GM23338 (cell line): ENCODE data around the gene ROBO1. TPM values are rescaled to one million over a fixed set of nuclear protein-coding genes. Genes with fewer than 3 reads are reported as not detected.

Experiments used
- ATAC-seq: fragments of 200-7000 bp; cut with Tn5 transposase; 3 replicates; pipeline ENCODE4 v1.9.1; 2020
- DNase-seq: peaks from one replicate; pipeline ENCODE4 v3.0.0-alpha.2; 2015; ENCODE audit warnings: low spot score
- H2AFZ ChIP-seq: fragments of 200-600 bp; sonication (generic); 2 replicates; pipeline ENCODE4 v1.8.0; 2016; ENCODE audit warnings: antibody characterized with exemption, mild to moderate bottlenecking, moderate library complexity
- H3F3A ChIP-seq: fragments of 200-600 bp; sonication (generic); replicated peaks from 2 replicates; pipeline ENCODE4 v1.8.0; 2017; ENCODE audit warnings: antibody characterized with exemption, mixed run types, low read depth
- H3K27ac ChIP-seq: fragments of 200-600 bp; sonication (generic); 2 replicates; pipeline ENCODE4 v1.6.1; 2016; ENCODE audit warnings: low read depth
- H3K27me3 ChIP-seq: fragments of 200-600 bp; sonication (generic); 2 replicates; pipeline ENCODE4 v1.8.0; 2016; ENCODE audit warnings: mild to moderate bottlenecking, mixed run types, moderate library complexity; ENCODE audit not compliant: insufficient read depth
- H3K36me3 ChIP-seq: fragments of 200-600 bp; sonication (generic); 2 replicates; pipeline ENCODE4 v1.8.0; 2016; ENCODE audit warnings: mild to moderate bottlenecking; ENCODE audit not compliant: insufficient read depth
- H3K4me1 ChIP-seq: fragments of 200-600 bp; sonication (generic); 2 replicates; pipeline ENCODE4 v1.8.0; 2016; ENCODE audit warnings: mild to moderate bottlenecking, moderate library complexity; ENCODE audit not compliant: insufficient read depth
- H3K4me2 ChIP-seq: fragments of 200-600 bp; sonication (generic); 2 replicates; pipeline ENCODE4 v1.7.1; 2017; ENCODE audit warnings: mixed run types
- H3K4me3 ChIP-seq: fragments of 200-600 bp; sonication (generic); 2 replicates; pipeline ENCODE4 v1.6.1; 2016; ENCODE audit warnings: mixed run types
- H3K79me2 ChIP-seq: fragments of 200-600 bp; sonication (generic); replicated peaks from 2 replicates; pipeline ENCODE4 v1.8.0; 2017; ENCODE audit warnings: mild to moderate bottlenecking; ENCODE audit not compliant: insufficient read depth
- H3K9me2 ChIP-seq: fragments of 200-600 bp; sonication (generic); 2 replicates; pipeline ENCODE4 v1.8.0; 2017; ENCODE audit not compliant: insufficient read depth
- H4K20me1 ChIP-seq: fragments of 200-600 bp; sonication (generic); replicated peaks from 2 replicates; pipeline ENCODE4 v1.8.0; 2017; ENCODE audit warnings: mild to moderate bottlenecking; ENCODE audit not compliant: insufficient read depth
- H3K27ac Mint-ChIP-seq: 2 replicates; pipeline ENCODE4 v1.8.0; 2020; ENCODE audit warnings: inconsistent platforms, mild to moderate bottlenecking, moderate library complexity, mixed read lengths
- H3K27me3 Mint-ChIP-seq: 3 replicates; pipeline ENCODE4 v1.8.0; 2022; ENCODE audit warnings: low read depth, mild to moderate bottlenecking, moderate library complexity, mixed read lengths, inconsistent platforms; ENCODE audit not compliant: insufficient read depth, poor library complexity
- H3K36me3 Mint-ChIP-seq: 3 replicates; pipeline ENCODE4 v1.8.0; 2021; ENCODE audit warnings: low read depth, mild to moderate bottlenecking, inconsistent platforms, moderate library complexity, mixed read lengths
- H3K4me1 Mint-ChIP-seq: 3 replicates; pipeline ENCODE4 v1.8.0; 2020; ENCODE audit warnings: mild to moderate bottlenecking, inconsistent platforms, mixed read lengths
- H3K4me3 Mint-ChIP-seq: 3 replicates; pipeline ENCODE4 v1.8.0; 2021; ENCODE audit warnings: moderate library complexity, mild to moderate bottlenecking, inconsistent platforms, mixed read lengths
- H3K9me3 Mint-ChIP-seq: 3 replicates; pipeline ENCODE4 v1.8.0; 2020; ENCODE audit warnings: moderate library complexity, mild to moderate bottlenecking, inconsistent platforms, mixed read lengths
- CREB1 ChIP-seq: fragments of 250-450 bp; sonication (Bioruptor Pico); IDR thresholded peaks from 2 replicates; pipeline ENCODE4 v1.5.0; 2020; ENCODE audit warnings: low read depth, mild to moderate bottlenecking, moderate library complexity
- JUNB ChIP-seq: IDR thresholded peaks from one replicate; pipeline ENCODE4 v1.6.1; 2016; ENCODE audit warnings: antibody characterized with exemption; ENCODE audit not compliant: unreplicated experiment
- NANOG ChIP-seq: IDR thresholded peaks from 2 replicates; pipeline ENCODE4 v1.6.1; 2016; ENCODE audit warnings: antibody characterized with exemption, borderline replicate concordance
- POLR2AphosphoS5 ChIP-seq: IDR thresholded peaks from 2 replicates; pipeline ENCODE4 v1.6.1; 2016; ENCODE audit warnings: antibody characterized with exemption, low read depth
- STAT1 ChIP-seq: IDR thresholded peaks from one replicate; pipeline ENCODE4 v1.6.1; 2016; ENCODE audit warnings: antibody characterized with exemption; ENCODE audit not compliant: unreplicated experiment
- ZNF114 ChIP-seq: fragments of 250-450 bp; sonication (Bioruptor Pico); IDR thresholded peaks from 2 replicates; pipeline ENCODE4 v1.5.0; 2020; ENCODE audit warnings: mild to moderate bottlenecking, moderate library complexity
- ZNF331 ChIP-seq: fragments of 250-450 bp; sonication (Bioruptor Pico); IDR thresholded peaks from 2 replicates; pipeline ENCODE4 v1.5.0; 2020; ENCODE audit warnings: low read depth, mild to moderate bottlenecking, moderate library complexity
- polyA plus RNA-seq: library from polyadenylated mRNA; unstranded; fragments of >200 nt; fragmentation: Nextera tagmentation; extraction: Ambion mirVana; gene quantifications from 2 replicates; pipeline ENCODE4 v1.2.1, GENCODE V29; 2016
- total RNA-seq: library from RNA; depleted of rRNA; stranded (reverse); fragments of >200 nt; shearing (Covaris generic); gene quantifications from 2 replicates; pipeline ENCODE4 v1.2.3, GENCODE V29; 2014
- TF ChIP-seq, protein P1 (sequence below): IDR thresholded peaks from 2 replicates; pipeline ENCODE4 v1.6.1; 2016; ENCODE audit warnings: antibody characterized with exemption
- TF ChIP-seq, protein P2 (sequence below): IDR thresholded peaks from one replicate; pipeline ENCODE4 v1.6.1; 2018; ENCODE audit warnings: antibody characterized with exemption; ENCODE audit not compliant: unreplicated experiment
- TF ChIP-seq, protein P3 (sequence below), 2 experiments: fragments of 200-600 bp in 1 of 2; sonication (generic) in 1 of 2; conservative IDR thresholded peaks; 2 replicates each; pipeline versions ENCODE4 v1.5.1 to v1.6.1; 2016 to 2017; ENCODE audit warnings: antibody characterized with exemption in 2 of 2, low read depth in 2 of 2, mild to moderate bottlenecking in 2 of 2, moderate library complexity in 1 of 2

ROBO1 gene
- total and polyA plus RNA-seq, 2 experiments from 2014 or later = 19.2 to 78.3 TPM

DNA sequence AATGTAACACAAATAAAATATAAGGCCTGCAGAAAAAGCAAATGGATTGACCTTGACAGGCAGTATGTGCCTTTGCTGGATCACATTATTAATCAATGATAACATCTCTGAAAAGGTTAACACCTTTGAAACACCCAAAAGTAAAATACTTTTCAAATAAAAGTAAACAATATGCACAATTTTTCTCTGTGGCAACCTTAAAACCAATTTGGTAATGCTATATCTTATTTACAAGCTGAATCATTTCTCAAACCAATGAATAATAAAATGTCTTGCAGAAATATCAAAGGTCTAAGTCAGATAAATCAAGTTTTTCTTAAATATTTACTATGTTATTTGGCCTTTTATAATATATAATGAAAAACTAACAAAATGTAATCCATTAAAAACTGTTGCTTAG is 1018.7 kb downstream of the ROBO1 start (continued):
- TF ChIP-seq ZNF114 (CRISPR knock-in tag) (no peak), ZNF331 (CRISPR knock-in tag) (no peak), NANOG (no peak), JUNB (no peak), POLR2AphosphoS5 (no peak), CREB1 (CRISPR knock-in tag) (no peak)
- TF ChIP-seq, protein P1, sequence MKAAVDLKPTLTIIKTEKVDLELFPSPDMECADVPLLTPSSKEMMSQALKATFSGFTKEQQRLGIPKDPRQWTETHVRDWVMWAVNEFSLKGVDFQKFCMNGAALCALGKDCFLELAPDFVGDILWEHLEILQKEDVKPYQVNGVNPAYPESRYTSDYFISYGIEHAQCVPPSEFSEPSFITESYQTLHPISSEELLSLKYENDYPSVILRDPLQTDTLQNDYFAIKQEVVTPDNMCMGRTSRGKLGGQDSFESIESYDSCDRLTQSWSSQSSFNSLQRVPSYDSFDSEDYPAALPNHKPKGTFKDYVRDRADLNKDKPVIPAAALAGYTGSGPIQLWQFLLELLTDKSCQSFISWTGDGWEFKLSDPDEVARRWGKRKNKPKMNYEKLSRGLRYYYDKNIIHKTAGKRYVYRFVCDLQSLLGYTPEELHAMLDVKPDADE = no peak
- TF ChIP-seq, protein P2, sequence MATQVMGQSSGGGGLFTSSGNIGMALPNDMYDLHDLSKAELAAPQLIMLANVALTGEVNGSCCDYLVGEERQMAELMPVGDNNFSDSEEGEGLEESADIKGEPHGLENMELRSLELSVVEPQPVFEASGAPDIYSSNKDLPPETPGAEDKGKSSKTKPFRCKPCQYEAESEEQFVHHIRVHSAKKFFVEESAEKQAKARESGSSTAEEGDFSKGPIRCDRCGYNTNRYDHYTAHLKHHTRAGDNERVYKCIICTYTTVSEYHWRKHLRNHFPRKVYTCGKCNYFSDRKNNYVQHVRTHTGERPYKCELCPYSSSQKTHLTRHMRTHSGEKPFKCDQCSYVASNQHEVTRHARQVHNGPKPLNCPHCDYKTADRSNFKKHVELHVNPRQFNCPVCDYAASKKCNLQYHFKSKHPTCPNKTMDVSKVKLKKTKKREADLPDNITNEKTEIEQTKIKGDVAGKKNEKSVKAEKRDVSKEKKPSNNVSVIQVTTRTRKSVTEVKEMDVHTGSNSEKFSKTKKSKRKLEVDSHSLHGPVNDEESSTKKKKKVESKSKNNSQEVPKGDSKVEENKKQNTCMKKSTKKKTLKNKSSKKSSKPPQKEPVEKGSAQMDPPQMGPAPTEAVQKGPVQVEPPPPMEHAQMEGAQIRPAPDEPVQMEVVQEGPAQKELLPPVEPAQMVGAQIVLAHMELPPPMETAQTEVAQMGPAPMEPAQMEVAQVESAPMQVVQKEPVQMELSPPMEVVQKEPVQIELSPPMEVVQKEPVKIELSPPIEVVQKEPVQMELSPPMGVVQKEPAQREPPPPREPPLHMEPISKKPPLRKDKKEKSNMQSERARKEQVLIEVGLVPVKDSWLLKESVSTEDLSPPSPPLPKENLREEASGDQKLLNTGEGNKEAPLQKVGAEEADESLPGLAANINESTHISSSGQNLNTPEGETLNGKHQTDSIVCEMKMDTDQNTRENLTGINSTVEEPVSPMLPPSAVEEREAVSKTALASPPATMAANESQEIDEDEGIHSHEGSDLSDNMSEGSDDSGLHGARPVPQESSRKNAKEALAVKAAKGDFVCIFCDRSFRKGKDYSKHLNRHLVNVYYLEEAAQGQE = no peak
- TF ChIP-seq, protein P3, sequence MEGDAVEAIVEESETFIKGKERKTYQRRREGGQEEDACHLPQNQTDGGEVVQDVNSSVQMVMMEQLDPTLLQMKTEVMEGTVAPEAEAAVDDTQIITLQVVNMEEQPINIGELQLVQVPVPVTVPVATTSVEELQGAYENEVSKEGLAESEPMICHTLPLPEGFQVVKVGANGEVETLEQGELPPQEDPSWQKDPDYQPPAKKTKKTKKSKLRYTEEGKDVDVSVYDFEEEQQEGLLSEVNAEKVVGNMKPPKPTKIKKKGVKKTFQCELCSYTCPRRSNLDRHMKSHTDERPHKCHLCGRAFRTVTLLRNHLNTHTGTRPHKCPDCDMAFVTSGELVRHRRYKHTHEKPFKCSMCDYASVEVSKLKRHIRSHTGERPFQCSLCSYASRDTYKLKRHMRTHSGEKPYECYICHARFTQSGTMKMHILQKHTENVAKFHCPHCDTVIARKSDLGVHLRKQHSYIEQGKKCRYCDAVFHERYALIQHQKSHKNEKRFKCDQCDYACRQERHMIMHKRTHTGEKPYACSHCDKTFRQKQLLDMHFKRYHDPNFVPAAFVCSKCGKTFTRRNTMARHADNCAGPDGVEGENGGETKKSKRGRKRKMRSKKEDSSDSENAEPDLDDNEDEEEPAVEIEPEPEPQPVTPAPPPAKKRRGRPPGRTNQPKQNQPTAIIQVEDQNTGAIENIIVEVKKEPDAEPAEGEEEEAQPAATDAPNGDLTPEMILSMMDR (conservative IDR thresholded peaks at IDR 0.05; ENCODE audit: low read depth in 2 of 2) = no peak

DNA sequence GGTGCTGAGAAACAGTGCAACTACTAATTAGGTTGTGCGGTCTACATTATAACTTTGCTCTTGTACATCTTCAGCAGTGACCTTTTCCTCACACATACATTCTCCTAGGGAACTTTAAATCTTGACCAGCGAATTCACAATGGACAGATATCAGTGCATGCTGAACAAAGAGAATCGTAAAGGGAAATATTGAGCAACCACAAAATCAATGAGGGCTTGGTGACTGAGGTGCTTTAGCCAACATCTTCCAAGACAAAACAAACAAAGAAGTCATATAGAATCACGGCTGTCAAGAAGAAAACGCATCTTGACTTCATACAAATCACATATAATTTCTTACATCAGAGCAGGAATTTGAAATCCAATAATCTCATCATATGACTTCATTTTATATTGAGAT is 1022.0 kb downstream of the ROBO1 start:
- no peaks in the 10 kb centered on the region for H3K36me3 ChIP-seq
- no peak overlapping the region for H3K4me2 ChIP-seq
- TF ChIP-seq JUNB = no peak
- TF ChIP-seq STAT1 = no peak
- no peak for TF ChIP-seq ZNF331 (CRISPR knock-in tag)
- TF ChIP-seq, protein P1 = no peak
- no peak overlapping the region for H3K27ac Mint-ChIP-seq
- ATAC-seq (no peak), DNase-seq (no peak)
- H3K27ac ChIP-seq = no peak overlapping the region
- no peak overlapping the region for H2AFZ ChIP-seq
- H3F3A ChIP-seq = no peaks in the 10 kb centered on the region
- H3K36me3 Mint-ChIP-seq = no peaks in the 10 kb centered on the region
- no peaks in the 10 kb centered on the region for H3K9me2 ChIP-seq
- H3K79me2 ChIP-seq = no peaks in the 10 kb centered on the region
- no peak overlapping the region for H3K4me3 Mint-ChIP-seq
- H3K27me3 Mint-ChIP-seq = no peaks in the 10 kb centered on the region
- peaks cover 3% of the 10 kb centered on the region; the same call in 1 of the 3 replicates for H3K4me1 Mint-ChIP-seq
- H3K27me3 ChIP-seq = no peaks in the 10 kb centered on the region
- H4K20me1 ChIP-seq = no peaks in the 10 kb centered on the region
- H3K4me1 ChIP-seq = no peaks in the 10 kb centered on the region
- no peak overlapping the region for H3K4me3 ChIP-seq
- no peaks in the 10 kb centered on the region for H3K9me3 Mint-ChIP-seq
